SK-N-SH (cell line): Measurements from ENCODE around the gene GLIS2.

Experiments used
- CTCF ChIP-seq: fragments of 200-600 bp; sonication (generic); IDR thresholded peaks from 2 replicates; pipeline ENCODE4 v1.6.1; 2017; ENCODE audit warnings: antibody characterized with exemption, mild to moderate bottlenecking, moderate library complexity
- EP300 ChIP-seq, 2 experiments: IDR thresholded peaks; 2 replicates each; pipeline versions ENCODE4 v1.4.0 to v1.6.1; 2012; ENCODE audit warnings: borderline replicate concordance in 1 of 2, low read depth in 1 of 2, low read length in 1 of 2
- EZH2phosphoT487 ChIP-seq: fragments of 200-600 bp; sonication (generic); IDR thresholded peaks from 2 replicates; pipeline ENCODE4 v1.6.1; 2017; ENCODE audit warnings: low read depth, mixed run types, mild to moderate bottlenecking, antibody characterized with exemption, moderate library complexity, borderline replicate concordance
- GATA2 ChIP-seq: sonication (generic); formaldehyde crosslinking; IDR thresholded peaks from 2 replicates; pipeline ENCODE4 v1.5.0; 2020; ENCODE audit warnings: mild to moderate bottlenecking, missing genetic modification reagents
- RAD21 ChIP-seq: IDR thresholded peaks from 2 replicates; pipeline ENCODE4 v1.6.1; 2012; ENCODE audit warnings: mild to moderate bottlenecking, low read length
- REST ChIP-seq: IDR thresholded peaks from 2 replicates; pipeline ENCODE4 v1.6.1; 2012; ENCODE audit warnings: mild to moderate bottlenecking, low read depth, low read length, moderate library complexity
- TAF1 ChIP-seq: IDR thresholded peaks from 2 replicates; pipeline ENCODE4 v1.6.1; 2012; ENCODE audit warnings: low read depth, mild to moderate bottlenecking, low read length, moderate library complexity, borderline replicate concordance
- YY1 ChIP-seq: IDR thresholded peaks from 2 replicates; pipeline ENCODE4 v1.4.0; 2012; ENCODE audit warnings: low read depth, mild to moderate bottlenecking
- ZBTB33 ChIP-seq: IDR thresholded peaks from 2 replicates; pipeline ENCODE4 v1.4.0; 2012; ENCODE audit warnings: low read depth, borderline replicate concordance

GRCh38 chr16:4369007-4369733 is 53.3 kb downstream of the GLIS2 start:
- TF ChIP-seq CTCF (no peak), EZH2phosphoT487 (no peak), EP300 (IDR thresholded peaks at IDR 0.05; ENCODE audit: borderline replicate concordance in 1 of 2, low read depth in 1 of 2, low read length in 1 of 2) (peak in 1 of 2 experiments; percentile 70; a peak in 1 of 4 replicates), REST (no peak), YY1 (no peak), GATA2 (no peak), ZBTB33 (no peak), RAD21 (peak; percentile 13; the same call in 1 of the 2 replicates), TAF1 (no peak)
